ENCODE data around the gene AP1B1. TPM values are rescaled to one million over a fixed set of nuclear protein-coding genes. Genes with fewer than 3 reads are reported as not detected.
A peak's percentile ranks its signal among the peaks of the same experiment; 100 is the strongest.

The AP1B1 gene
- total RNA-seq, 1 donor from 2014 or later = 83.7 TPM

- no peaks in the 10 kb centered on the region for H3K27me3 Mint-ChIP-seq
- H3K4me3 Mint-ChIP-seq = no peak overlapping the region
- H3K36me3 Mint-ChIP-seq (ENCODE audit: low read depth) = peaks cover 15% of the 10 kb centered on the region
- no peaks in the 10 kb centered on the region for H3K9me3 Mint-ChIP-seq
- no peaks in the 10 kb centered on the region for H3K4me1 Mint-ChIP-seq
- DNase-seq = no peak
- intact Hi-C loops (cut with micrococcal nuclease) = no loop called here
- no peak overlapping the region for H3K27ac Mint-ChIP-seq
Observed at GRCh38 chr22:29328566-29329500, 59.5 kb downstream of the AP1B1 start.

- H3K4me1 Mint-ChIP-seq = no peaks in the 10 kb centered on the region
- H3K4me3 Mint-ChIP-seq = no peak overlapping the region
- no peak for DNase-seq
- H3K36me3 Mint-ChIP-seq (ENCODE audit: low read depth) = peaks cover 10% of the 10 kb centered on the region
- no peaks in the 10 kb centered on the region for H3K27me3 Mint-ChIP-seq
- H3K9me3 Mint-ChIP-seq = no peaks in the 10 kb centered on the region
- intact Hi-C loops (cut with micrococcal nuclease) = no loop called here
- H3K27ac Mint-ChIP-seq = no peak overlapping the region
Observed at GRCh38 chr22:29328055-29328454, 60.3 kb downstream of the AP1B1 start.

- H3K27ac Mint-ChIP-seq = no peak overlapping the region
- H3K4me3 Mint-ChIP-seq = no peak overlapping the region
- H3K27me3 Mint-ChIP-seq = no peaks in the 10 kb centered on the region
Observed at GRCh38 chr22:29327089-29327764, 61.1 kb downstream of the AP1B1 start.

GRCh38 chr22:29326481-29326880 lies 61.9 kb downstream of the AP1B1 start:
- Mint-ChIP-seq H3K36me3 (ENCODE audit: low read depth) (peaks cover 10% of the 10 kb centered on the region), H3K27ac (no peak overlapping the region), H3K4me3 (no peak overlapping the region), H3K4me1 (no peaks in the 10 kb centered on the region), H3K27me3 (no peaks in the 10 kb centered on the region), H3K9me3 (no peaks in the 10 kb centered on the region)
- intact Hi-C loops (cut with micrococcal nuclease) = no loop called here
- DNase-seq = no peak

More at GRCh38 chr22:29327089-29327764, 61.1 kb downstream of the AP1B1 start:
- H3K9me3 Mint-ChIP-seq = no peaks in the 10 kb centered on the region
- intact Hi-C loops (cut with micrococcal nuclease) = no loop called here
- H3K36me3 Mint-ChIP-seq (ENCODE audit: low read depth) = peaks cover 10% of the 10 kb centered on the region
- no peaks in the 10 kb centered on the region for H3K4me1 Mint-ChIP-seq
- DNase-seq = no peak

- H3K4me1 Mint-ChIP-seq = no peaks in the 10 kb centered on the region
- no peak for DNase-seq
- no peaks in the 10 kb centered on the region for H3K27me3 Mint-ChIP-seq
- H3K9me3 Mint-ChIP-seq = no peaks in the 10 kb centered on the region
- intact Hi-C loops (cut with micrococcal nuclease) = no loop called here
- H3K27ac Mint-ChIP-seq = no peak overlapping the region
- peaks cover 8% of the 10 kb centered on the region for H3K36me3 Mint-ChIP-seq (ENCODE audit: low read depth)
- no peak overlapping the region for H3K4me3 Mint-ChIP-seq
Observed at GRCh38 chr22:29325785-29326315, 62.5 kb downstream of the AP1B1 start.

GRCh38 chr22:29325356-29325755 lies 63.0 kb downstream of the AP1B1 start:
- Mint-ChIP-seq H3K4me1 (no peaks in the 10 kb centered on the region), H3K27ac (no peak overlapping the region), H3K27me3 (no peaks in the 10 kb centered on the region), H3K9me3 (no peaks in the 10 kb centered on the region), H3K36me3 (ENCODE audit: low read depth) (peaks cover 7% of the 10 kb centered on the region), H3K4me3 (no peak overlapping the region)
- DNase-seq = no peak
- intact Hi-C loops (cut with micrococcal nuclease) = no loop called here

GRCh38 chr22:29323641-29324040 lies 64.7 kb downstream of the AP1B1 start:
- no peak overlapping the region for H3K4me3 Mint-ChIP-seq
- no peaks in the 10 kb centered on the region for H3K4me1 Mint-ChIP-seq
- no peak for DNase-seq
- no peaks in the 10 kb centered on the region for H3K9me3 Mint-ChIP-seq
- no peak overlapping the region for H3K27ac Mint-ChIP-seq
- H3K36me3 Mint-ChIP-seq (ENCODE audit: low read depth) = peaks cover 3% of the 10 kb centered on the region
- intact Hi-C loops (cut with micrococcal nuclease) = no loop called here
- no peaks in the 10 kb centered on the region for H3K27me3 Mint-ChIP-seq

GRCh38 chr22:29320546-29320945 lies 67.8 kb downstream of the AP1B1 start:
- no peak overlapping the region for H3K27ac Mint-ChIP-seq
- no peak overlapping the region for H3K4me3 Mint-ChIP-seq
- intact Hi-C loops (cut with micrococcal nuclease) = no loop called here
- H3K4me1 Mint-ChIP-seq = peaks cover 2% of the 10 kb centered on the region
- peaks cover 17% of the 10 kb centered on the region for H3K27me3 Mint-ChIP-seq
- no peak for DNase-seq
- H3K9me3 Mint-ChIP-seq = no peaks in the 10 kb centered on the region
- no peaks in the 10 kb centered on the region for H3K36me3 Mint-ChIP-seq (ENCODE audit: low read depth)

- Mint-ChIP-seq H3K27ac (no peak overlapping the region), H3K9me3 (no peaks in the 10 kb centered on the region), H3K4me1 (peaks cover 8% of the 10 kb centered on the region), H3K36me3 (ENCODE audit: low read depth) (no peaks in the 10 kb centered on the region), H3K27me3 (peaks cover 25% of the 10 kb centered on the region), H3K4me3 (no peak overlapping the region)
- no peak for DNase-seq
- intact Hi-C loops (cut with micrococcal nuclease) = no loop called here
Observed at GRCh38 chr22:29319072-29319471, 69.3 kb downstream of the AP1B1 start.

GRCh38 chr22:29317827-29318454 lies 70.4 kb downstream of the AP1B1 start:
- Mint-ChIP-seq H3K27me3 (peaks cover 37% of the 10 kb centered on the region), H3K4me1 (peaks cover 12% of the 10 kb centered on the region), H3K9me3 (no peaks in the 10 kb centered on the region), H3K36me3 (ENCODE audit: low read depth) (no peaks in the 10 kb centered on the region), H3K4me3 (no peak overlapping the region), H3K27ac (no peak overlapping the region)
- intact Hi-C loops (cut with micrococcal nuclease) = no loop called here
- DNase-seq = no peak

- intact Hi-C loops (cut with micrococcal nuclease) = no loop called here
Observed at GRCh38 chr22:29316141-29316828, 72.1 kb downstream of the AP1B1 start.

GRCh38 chr22:29315286-29316140 lies 72.9 kb downstream of the AP1B1 start, which contains the start of gene RASL10A:
Gene RASL10A (minus strand): TSS chr22:29315697. CDS start chr22:29315246, 451 bp downstream.
- H3K4me3 Mint-ChIP-seq = peak within 1 kb of the TSS; percentile 57
- no peak within 1 kb of the TSS for H3K27ac Mint-ChIP-seq
- H3K4me1 Mint-ChIP-seq = peaks cover 14% of the 10 kb centered on the region
- peak; percentile 63 for DNase-seq
- peaks cover 44% of the 10 kb centered on the region for H3K27me3 Mint-ChIP-seq
- no peaks in the 10 kb centered on the region for H3K9me3 Mint-ChIP-seq
- intact Hi-C loops (cut with micrococcal nuclease) = no loop called here
- no peaks in the 10 kb centered on the region for H3K36me3 Mint-ChIP-seq (ENCODE audit: low read depth)

More at GRCh38 chr22:29316141-29316828, 72.1 kb downstream of the AP1B1 start:
- no peaks in the 10 kb centered on the region for H3K36me3 Mint-ChIP-seq (ENCODE audit: low read depth)
- DNase-seq = no peak
- peak overlapping the region; percentile 29 for H3K4me3 Mint-ChIP-seq
- peaks cover 12% of the 10 kb centered on the region for H3K4me1 Mint-ChIP-seq
- no peaks in the 10 kb centered on the region for H3K9me3 Mint-ChIP-seq
- H3K27ac Mint-ChIP-seq = no peak overlapping the region
- peaks cover 44% of the 10 kb centered on the region for H3K27me3 Mint-ChIP-seq

Measured in activated CD4-positive, alpha-beta T cell treated with anti-CD3 and anti-CD28 coated beads, Interleukin-2, amount 10 ng/mL, durations not matched to agents 24 days and 14 days (primary cell).